HG03196 (cell line): ENCODE measurements around the gene PAK5.

Experiments
- ATAC-seq: cut with Tn5 transposase; IDR thresholded peaks from one replicate; pipeline ENCODE4 v1.9.1; 2021; ENCODE audit not compliant: unreplicated experiment

PAK5 gene

DNA sequence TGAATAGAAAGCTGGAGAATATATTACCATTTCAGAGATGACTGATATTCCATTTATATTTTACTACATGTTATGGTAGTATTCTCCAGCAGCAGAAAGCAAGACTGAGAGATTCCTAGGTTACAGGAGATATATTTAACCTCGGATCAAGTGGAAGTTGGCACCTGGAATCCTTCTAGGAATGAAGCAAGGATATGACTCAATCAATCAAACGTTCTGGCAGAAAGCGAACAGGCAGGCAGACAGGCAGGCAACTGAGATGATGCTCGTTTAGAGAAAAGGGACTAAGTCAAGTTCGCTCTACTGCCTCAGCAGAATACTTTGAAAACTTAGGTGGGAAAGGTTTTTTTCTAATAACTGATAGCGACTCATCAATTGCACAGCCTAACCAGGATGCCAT lies 46.2 kb downstream of the PAK5 start:
- ATAC-seq = no peak

- ATAC-seq = no peak
Measured at GRCh38 chr20:9789131-9789530, 49.7 kb downstream of the PAK5 start.

GRCh38 chr20:9775176-9775575 lies 63.7 kb downstream of the PAK5 start:
- no peak for ATAC-seq

- ATAC-seq = no peak
Measured at GRCh38 chr20:9769954-9770353, 68.9 kb downstream of the PAK5 start.

- no peak for ATAC-seq
Measured at GRCh38 chr20:9761476-9761875, 77.4 kb downstream of the PAK5 start.

- no peak for ATAC-seq
Measured at GRCh38 chr20:9759392-9759791, 79.5 kb downstream of the PAK5 start.

DNA sequence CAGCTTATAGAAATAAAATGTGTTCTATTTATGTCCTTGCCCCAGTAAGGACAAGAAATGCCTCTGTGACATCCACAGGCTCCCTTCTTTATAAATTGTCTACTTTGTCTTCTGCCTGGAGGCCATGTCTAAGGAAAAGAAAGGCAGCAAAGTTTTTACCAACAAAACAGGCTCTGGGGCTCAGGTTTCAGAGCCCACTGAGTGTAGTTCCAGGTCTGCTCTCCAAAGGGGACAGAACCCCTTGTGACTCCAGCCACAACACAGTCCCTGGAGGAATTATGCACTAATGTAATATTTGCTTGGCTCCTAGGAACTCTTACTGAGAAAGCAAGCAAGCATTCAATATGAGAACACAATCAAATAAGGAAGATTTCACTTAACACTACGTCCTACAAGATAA lies 80.1 kb downstream of the PAK5 start:
- ATAC-seq = no peak

DNA sequence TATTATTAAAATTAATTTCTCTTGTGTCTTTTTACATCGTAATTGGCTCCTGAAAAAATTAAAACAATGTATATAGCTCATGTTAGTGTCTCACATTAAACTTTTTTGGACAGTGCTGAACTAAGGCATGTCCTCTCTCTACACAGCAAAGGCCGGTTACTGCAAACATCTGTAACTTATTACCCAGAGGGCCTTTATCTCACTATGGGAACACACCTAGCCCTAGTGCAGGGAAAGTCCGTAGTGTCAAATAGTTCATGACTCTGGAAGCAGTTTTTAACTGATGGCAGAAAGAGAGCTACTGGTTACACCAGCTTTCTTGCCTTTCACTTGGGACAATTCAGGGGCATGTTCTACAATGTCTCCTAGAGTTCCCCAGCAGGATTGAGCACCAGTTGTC lies 82.2 kb downstream of the PAK5 start:
- ATAC-seq = no peak

DNA sequence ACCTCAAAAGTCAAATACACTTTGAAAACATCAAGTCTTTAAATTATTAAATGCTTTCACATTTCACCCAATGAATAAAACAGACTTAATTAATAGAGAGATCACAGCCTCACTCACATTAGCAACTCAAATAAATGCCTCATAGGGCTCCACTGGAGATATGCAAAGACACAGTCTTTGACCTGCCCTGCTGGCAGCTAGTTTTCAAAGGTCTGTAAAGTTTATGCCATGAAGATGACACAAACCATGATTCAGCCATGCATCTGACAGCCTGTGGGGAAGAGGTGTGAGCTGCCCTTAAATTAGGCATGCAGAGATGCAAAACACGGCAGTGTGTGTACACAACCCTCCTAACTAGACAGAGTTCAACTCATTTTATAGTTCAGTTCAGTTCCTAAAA lies 83.6 kb downstream of the PAK5 start:
- ATAC-seq = no peak

- ATAC-seq = no peak
Measured at GRCh38 chr20:9744551-9744950, 94.3 kb downstream of the PAK5 start.

GRCh38 chr20:9743871-9744270 lies 95.0 kb downstream of the PAK5 start:
- no peak for ATAC-seq

DNA sequence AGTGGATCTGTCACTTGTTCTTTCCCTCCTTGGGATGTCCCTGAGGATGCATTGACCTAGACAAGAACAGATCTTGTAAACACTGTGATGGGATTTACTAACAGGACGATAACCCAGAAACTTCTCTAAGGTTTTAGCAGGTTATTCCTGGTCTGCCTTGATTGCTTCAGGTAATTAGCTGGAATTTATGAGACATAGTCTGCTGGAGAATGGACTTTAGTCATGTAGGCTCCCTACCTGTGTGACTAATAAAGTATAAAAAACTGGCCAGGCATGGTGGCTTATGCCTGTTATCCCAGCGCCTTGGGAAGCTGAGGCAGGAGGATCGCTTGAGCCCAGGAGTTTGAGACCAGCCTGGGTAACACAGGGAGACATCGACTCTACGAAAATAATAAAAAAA lies 96.1 kb downstream of the PAK5 start:
- ATAC-seq = no peak

- no peak for ATAC-seq
Measured at GRCh38 chr20:9741996-9742395, 96.9 kb downstream of the PAK5 start.

- ATAC-seq = no peak
Measured at GRCh38 chr20:9740486-9740885, 98.4 kb downstream of the PAK5 start.

GRCh38 chr20:9739991-9740390 lies 98.9 kb downstream of the PAK5 start:
- ATAC-seq = no peak

DNA sequence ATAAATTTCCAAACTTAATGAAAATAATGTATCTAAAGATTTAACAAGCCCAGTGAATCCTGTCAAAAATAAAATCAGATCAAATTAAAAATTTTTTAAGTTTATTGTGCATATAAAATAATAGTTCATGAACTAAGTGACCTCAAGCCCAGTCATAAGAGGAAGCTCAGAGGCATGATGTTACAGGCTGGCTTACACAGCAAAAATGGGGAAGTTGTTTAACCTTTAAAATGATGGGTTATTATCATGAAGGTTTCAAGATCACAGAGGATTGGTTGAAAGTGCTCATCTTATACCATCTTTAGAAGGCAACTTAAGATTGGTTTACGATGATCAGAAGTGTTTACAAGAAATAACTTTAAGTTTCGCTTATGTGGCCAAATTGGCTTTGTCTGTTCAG lies 102.5 kb downstream of the PAK5 start:
- no peak for ATAC-seq

DNA sequence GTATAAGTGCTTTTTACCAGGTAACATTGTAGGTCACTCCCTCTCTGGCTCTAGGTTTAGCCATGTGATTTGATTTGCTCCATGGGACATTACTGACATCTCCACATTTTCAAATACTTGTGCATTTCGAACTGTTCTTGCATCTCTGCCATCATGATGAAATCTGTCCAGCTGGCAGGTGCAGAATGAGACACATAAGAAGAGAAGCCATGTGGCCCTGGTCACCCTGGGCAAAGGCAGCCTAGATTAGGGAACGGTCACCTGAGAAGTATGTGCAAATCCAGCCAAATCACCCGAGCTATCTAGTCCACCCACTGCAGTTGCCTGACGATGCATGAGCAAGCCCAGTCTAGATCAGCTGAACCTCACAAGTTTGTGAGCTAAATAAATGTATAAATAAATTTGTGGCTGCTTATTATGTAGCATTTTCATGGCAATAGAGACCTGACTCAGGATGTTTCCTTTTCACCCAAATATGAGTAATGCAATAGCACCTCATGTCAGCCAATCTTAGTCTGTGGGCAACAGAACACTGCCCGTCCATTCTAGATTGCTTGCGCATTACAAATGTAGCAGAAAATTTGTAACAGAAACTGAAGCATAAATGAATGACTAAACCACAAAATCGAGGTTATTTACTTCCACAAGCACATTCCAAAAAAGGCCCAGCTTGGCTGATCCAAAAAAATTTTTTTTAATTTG lies 115.2 kb downstream of the PAK5 start:
- no peak for ATAC-seq

- ATAC-seq = no peak
Measured at GRCh38 chr20:9711872-9712271, 127.0 kb downstream of the PAK5 start.

GRCh38 chr20:9710685-9711084 lies 128.2 kb downstream of the PAK5 start:
- ATAC-seq = no peak

- ATAC-seq = no peak
Measured at GRCh38 chr20:9705722-9706476, 133.0 kb downstream of the PAK5 start.

DNA sequence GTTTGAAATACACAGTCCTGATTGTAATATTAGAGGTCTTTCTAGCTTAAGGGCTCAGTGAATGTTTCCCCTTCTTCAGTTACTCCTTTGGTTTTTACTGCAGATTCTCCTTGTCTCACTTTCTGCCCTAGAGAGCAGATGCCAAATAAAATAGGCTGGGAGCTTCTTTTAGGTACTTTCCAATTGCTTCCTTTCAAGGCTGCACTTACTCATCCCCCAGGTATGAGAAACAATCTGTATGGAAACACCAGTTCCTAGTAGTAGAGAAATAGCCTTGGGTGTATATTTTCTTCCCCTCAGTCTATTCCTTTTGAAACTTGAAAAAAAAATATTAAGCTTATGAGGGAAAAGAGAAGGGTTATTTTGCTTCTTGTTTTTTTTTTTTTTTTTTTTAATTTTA lies 139.7 kb downstream of the PAK5 start:
- no peak for ATAC-seq

DNA sequence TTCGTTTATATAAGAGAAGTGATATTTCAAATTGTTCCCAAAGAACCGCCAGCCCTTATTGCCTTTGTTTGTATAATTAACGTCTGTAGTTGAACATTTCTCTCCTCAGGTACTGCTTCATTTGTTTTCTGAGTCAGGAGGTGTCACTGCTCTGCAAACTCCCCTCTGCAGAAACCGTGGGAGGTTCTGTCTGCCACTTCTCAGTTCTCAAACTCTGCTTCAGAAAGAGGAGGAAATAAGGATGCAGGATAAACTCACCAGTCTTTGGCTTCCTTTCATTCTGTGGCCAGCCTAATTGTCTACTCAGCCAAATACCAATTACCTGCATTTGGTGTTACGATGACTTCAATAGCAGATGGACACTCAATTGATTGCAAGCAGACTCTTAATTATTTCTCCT lies 149.8 kb downstream of the PAK5 start:
- ATAC-seq = no peak

DNA sequence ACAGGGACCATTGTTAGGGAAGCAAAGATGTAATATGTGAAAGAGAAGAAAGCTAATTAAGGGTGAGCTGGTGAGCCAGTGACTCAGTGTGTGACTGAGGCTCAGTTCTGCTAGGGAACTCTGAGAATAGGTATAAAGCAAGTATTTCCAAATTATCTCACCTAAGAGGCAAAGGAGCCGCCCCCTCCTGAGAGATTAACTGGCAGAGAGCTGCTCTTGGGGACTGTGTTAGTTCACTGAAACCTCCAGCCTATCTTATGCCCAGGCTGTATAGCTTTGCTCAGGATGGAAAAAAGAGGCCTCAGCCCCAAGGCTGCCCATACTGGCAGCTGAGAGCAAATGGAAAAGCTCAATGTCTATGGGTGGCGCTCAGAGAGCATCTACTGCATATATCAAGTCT lies 152.0 kb downstream of the PAK5 start:
- ATAC-seq = no peak
